Lower leg skin (tissue), 4 donors: ENCODE measurements around the gene GOLGA8A. TPM values are rescaled to one million over a fixed set of nuclear protein-coding genes. Genes with fewer than 3 reads are reported as not detected.

ENCODE experiments used
- DNase-seq, 2 donors: peaks; one replicate each; pipeline ENCODE4 v3.0.0-alpha.2; 2019; ENCODE audit warnings: low spot score in 2 of 2
- H3K4me3 ChIP-seq: fragments of 200-600 bp; sonication (generic); 2 replicates; pipeline ENCODE4 v1.5.1; 2017; ENCODE audit warnings: mild to moderate bottlenecking, low read depth; ENCODE audit not compliant: poor library complexity, severe bottlenecking
- CTCF ChIP-seq, 3 donors: fragments of 450-650 bp; IDR thresholded peaks; one replicate each; pipeline ENCODE4 v1.5.1; 2016; ENCODE audit warnings: antibody characterized with exemption in 3 of 3, mild to moderate bottlenecking in 3 of 3, moderate library complexity in 2 of 3
- POLR2A ChIP-seq, 2 donors: fragments of 450-650 bp; IDR thresholded peaks; one replicate each; pipeline ENCODE4 v1.6.1; 2016 to 2017; ENCODE audit warnings: antibody characterized with exemption in 2 of 2, mild to moderate bottlenecking in 1 of 2, moderate library complexity in 1 of 2
- WGBS, 2 donors: methylation state at CpG; one replicate each; pipeline ENCODE4 v1.1.5; 2018; 5-methylcytosine and 5-hydroxymethylcytosine counted together
- intact Hi-C: fragments of 100-400 bp; cut with DNase I; formaldehyde crosslinking; loops from one replicate; pipeline ENCODE4 v1.15.0; 2023; ENCODE audit warnings: low total_unique reads
- total RNA-seq, 4 donors: library from RNA; depleted of rRNA; stranded (reverse); fragments of >200 nt; gene quantifications; one replicate each; pipeline ENCODE4 v1.1.0, GENCODE V29; 2016

GOLGA8A gene
- total RNA-seq, 4 donors from 2014 or later, result 23.2 to 38.3 (median 31.1) TPM

GRCh38 chr15:34470091-34470490 is 32.5 kb upstream of the GOLGA8A start:
- intact Hi-C loops, result no loop called here
- WGBS, 2 donors, result 73 to 79% methylated on average over 3 of the region's 3 CpGs
- no peak overlapping the region for H3K4me3 ChIP-seq
- TF ChIP-seq POLR2A (IDR thresholded peaks at IDR 0.05), result no peak
- no peak for TF ChIP-seq CTCF (IDR thresholded peaks at IDR 0.05)
- DNase-seq, result no peak

GRCh38 chr15:34461730-34462129 is 24.1 kb upstream of the GOLGA8A start:
- 67 to 76% methylated on average over 1 of the region's 1 CpG for WGBS, 2 donors
- intact Hi-C loops, result no loop called here
- TF ChIP-seq CTCF (IDR thresholded peaks at IDR 0.05), result no peak
- TF ChIP-seq POLR2A (IDR thresholded peaks at IDR 0.05), result no peak
- H3K4me3 ChIP-seq, result no peak overlapping the region
- no peak for DNase-seq

- TF ChIP-seq POLR2A (IDR thresholded peaks at IDR 0.05) (no peak), CTCF (IDR thresholded peaks at IDR 0.05) (no peak)
- 92 to 94% methylated on average over 1 of the region's 1 CpG for WGBS, 2 donors
- no peak overlapping the region for H3K4me3 ChIP-seq
- intact Hi-C loops, result no loop called here
- no peak for DNase-seq
These were observed 22.8 kb upstream of the GOLGA8A start for GRCh38 chr15:34460451-34460850.

GRCh38 chr15:34456658-34457057 is 19.1 kb upstream of the GOLGA8A start:
- no peak for TF ChIP-seq POLR2A (IDR thresholded peaks at IDR 0.05)
- TF ChIP-seq CTCF (IDR thresholded peaks at IDR 0.05), result no peak

GRCh38 chr15:34442891-34443290 is 5.3 kb upstream of the GOLGA8A start:
- no peak for DNase-seq
- intact Hi-C loops, result no loop called here

More at GRCh38 chr15:34456658-34457057, 19.1 kb upstream of the GOLGA8A start:
- 66 to 73% methylated on average over 9 of the region's 9 CpGs for WGBS, 2 donors
- no peak for DNase-seq
- no peak overlapping the region for H3K4me3 ChIP-seq
- intact Hi-C loops, result no loop called here

More at GRCh38 chr15:34442891-34443290, 5.3 kb upstream of the GOLGA8A start:
- TF ChIP-seq CTCF (IDR thresholded peaks at IDR 0.05) (no peak), POLR2A (IDR thresholded peaks at IDR 0.05) (no peak)
- WGBS, 2 donors, result 87 to 90% methylated on average over 7 of the region's 7 CpGs
- H3K4me3 ChIP-seq, result no peak overlapping the region
